GM19351 (cell line): ENCODE measurements around the gene ENPP1.
"Not testable (repeated sequence)": the region's sequence is repeated elsewhere in the genome, so short reads cannot be mapped to it uniquely, and the experiment has no call there.

Experiments
- ATAC-seq: cut with Tn5 transposase; IDR thresholded peaks from one replicate; pipeline ENCODE4 v1.9.1; 2021; ENCODE audit warnings: mild to moderate bottlenecking, moderate library complexity; ENCODE audit not compliant: unreplicated experiment

The ENPP1 gene

GRCh38 chr6:131828080-131828479, 20.3 kb downstream of the ENPP1 start:
- no peak for ATAC-seq

- no peak for ATAC-seq
These were observed 21.1 kb downstream of the ENPP1 start for GRCh38 chr6:131828951-131829350.

GRCh38 chr6:131831392-131831791, 23.6 kb downstream of the ENPP1 start:
- no peak for ATAC-seq

- ATAC-seq = no peak
These were observed 24.1 kb downstream of the ENPP1 start for GRCh38 chr6:131831886-131832285.

GRCh38 chr6:131832363-131832762, 24.5 kb downstream of the ENPP1 start:
- ATAC-seq = no peak

- ATAC-seq = no peak
These were observed 30.2 kb downstream of the ENPP1 start for GRCh38 chr6:131838051-131838450.

GRCh38 chr6:131839388-131839787, 31.6 kb downstream of the ENPP1 start:
- no peak for ATAC-seq

GRCh38 chr6:131840441-131840840, 32.6 kb downstream of the ENPP1 start:
- no peak for ATAC-seq

- ATAC-seq = no peak
These were observed 33.2 kb downstream of the ENPP1 start for GRCh38 chr6:131840936-131841583.

- no peak for ATAC-seq
These were observed 35.9 kb downstream of the ENPP1 start for GRCh38 chr6:131843768-131844167.

GRCh38 chr6:131844243-131844841, 36.5 kb downstream of the ENPP1 start:
- ATAC-seq = no peak

GRCh38 chr6:131846023-131846663, 38.3 kb downstream of the ENPP1 start:
- no peak for ATAC-seq

GRCh38 chr6:131846905-131847304, 39.1 kb downstream of the ENPP1 start:
- ATAC-seq = no peak

GRCh38 chr6:131849799-131850198, 42.0 kb downstream of the ENPP1 start:
- ATAC-seq = no peak

GRCh38 chr6:131851049-131851769, 43.4 kb downstream of the ENPP1 start:
- no peak for ATAC-seq

- ATAC-seq = no peak
These were observed 44.4 kb downstream of the ENPP1 start for GRCh38 chr6:131852200-131852599.

GRCh38 chr6:131854803-131855202, 47.0 kb downstream of the ENPP1 start:
- ATAC-seq = no peak

GRCh38 chr6:131858765-131859415, 51.1 kb downstream of the ENPP1 start:
- no peak for ATAC-seq

GRCh38 chr6:131859658-131860057, 51.8 kb downstream of the ENPP1 start:
- not testable (repeated sequence) for ATAC-seq

- ATAC-seq = no peak
These were observed 53.6 kb downstream of the ENPP1 start for GRCh38 chr6:131861381-131861780.

- no peak for ATAC-seq
These were observed 54.7 kb downstream of the ENPP1 start for GRCh38 chr6:131862476-131862875.
